Testis (tissue), 3 donors: ENCODE data around the gene TMEM54. TPM values are rescaled to one million over a fixed set of nuclear protein-coding genes. Genes with fewer than 3 reads are reported as not detected.

Experiments used
- DNase-seq: peaks from one replicate; pipeline ENCODE4 v3.0.0-alpha.2; 2019
- H3K27ac ChIP-seq, 2 donors: fragments of 200-600 bp; sonication (generic); one replicate each; pipeline ENCODE4 v1.5.1; 2019
- H3K27me3 ChIP-seq: fragments of 200-600 bp; sonication (generic); one replicate; pipeline ENCODE4 v1.5.1; 2019
- H3K36me3 ChIP-seq: fragments of 200-600 bp; sonication (generic); one replicate; pipeline ENCODE4 v1.5.1; 2017; ENCODE audit warnings: low read depth; ENCODE audit errors: missing control alignments
- H3K4me1 ChIP-seq: fragments of 200-600 bp; sonication (generic); one replicate; pipeline ENCODE4 v1.5.1; 2019
- H3K4me3 ChIP-seq, 2 donors: fragments of 200-600 bp; sonication (generic); one replicate each; pipeline ENCODE4 v1.5.1; 2017 to 2019
- H3K9me3 ChIP-seq: fragments of 200-600 bp; sonication (generic); one replicate; pipeline ENCODE4 v1.5.1; 2017
- POLR2A ChIP-seq: fragments of 450-650 bp; IDR thresholded peaks from one replicate; pipeline ENCODE4 v1.6.1; 2017; ENCODE audit warnings: antibody characterized with exemption, mild to moderate bottlenecking, moderate library complexity
- WGBS, 2 donors: methylation state at CpG; one replicate each; pipeline ENCODE4 v1.1.5; 2018; 5-methylcytosine and 5-hydroxymethylcytosine counted together
- intact Hi-C: fragments of 100-400 bp; cut with DNase I; formaldehyde crosslinking; loops from one replicate; pipeline ENCODE4 v1.15.1; 2023; ENCODE audit warnings: low total_unique reads
- polyA plus RNA-seq: library from polyadenylated mRNA; stranded (reverse); fragments of 350-450 nt; fragmentation: Illumina TruSeq; extraction: RNeasy Lipid Tissue Mini Kit (QIAGEN cat#74804); gene quantifications from one replicate; pipeline ENCODE4 v1.2.3, GENCODE V29; 2014; ENCODE audit warnings: low read depth, low replicate concordance; ENCODE audit not compliant: insufficient read depth
- total RNA-seq, 2 donors: library from RNA; depleted of rRNA; stranded (reverse); fragments of >200 nt; gene quantifications; one replicate each; pipeline ENCODE4 v1.2.3, GENCODE V29; 2016
- TF ChIP-seq, protein P1 (sequence below), 3 experiments: fragments of 450-650 bp in 2 of 3; fragments of 200-600 bp in 1 of 3; sonication (generic) in 1 of 3; IDR thresholded peaks; one replicate each; pipeline ENCODE4 v1.5.1; 2016 to 2019; ENCODE audit warnings: antibody characterized with exemption in 3 of 3, mild to moderate bottlenecking in 2 of 3, moderate library complexity in 1 of 3

TMEM54 gene
- total and polyA plus RNA-seq, 3 donors from 2014 or later, result 18.7 to 24.0 (median 23.0) TPM

DNA sequence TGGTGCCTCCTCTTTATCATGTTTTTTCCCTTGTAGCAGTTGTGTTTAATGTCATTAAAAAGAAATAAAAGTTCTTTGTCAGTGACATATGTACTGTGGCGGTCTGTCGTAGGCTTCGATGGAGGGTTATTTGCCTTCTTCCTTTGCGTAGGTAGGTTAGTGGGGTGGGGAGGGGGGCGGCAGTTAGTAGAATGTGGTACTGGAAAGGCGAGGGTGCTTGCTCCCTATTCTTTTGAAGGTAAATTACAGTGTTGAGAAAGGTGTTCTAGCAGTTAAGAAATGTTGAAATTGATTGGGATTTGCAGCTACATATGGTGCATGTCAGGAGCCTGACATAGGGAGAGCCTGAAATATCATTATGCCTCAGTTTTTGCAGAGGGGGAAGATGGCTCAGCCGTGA lies 42.4 kb downstream of the TMEM54 start:
- TF ChIP-seq, protein P1, sequence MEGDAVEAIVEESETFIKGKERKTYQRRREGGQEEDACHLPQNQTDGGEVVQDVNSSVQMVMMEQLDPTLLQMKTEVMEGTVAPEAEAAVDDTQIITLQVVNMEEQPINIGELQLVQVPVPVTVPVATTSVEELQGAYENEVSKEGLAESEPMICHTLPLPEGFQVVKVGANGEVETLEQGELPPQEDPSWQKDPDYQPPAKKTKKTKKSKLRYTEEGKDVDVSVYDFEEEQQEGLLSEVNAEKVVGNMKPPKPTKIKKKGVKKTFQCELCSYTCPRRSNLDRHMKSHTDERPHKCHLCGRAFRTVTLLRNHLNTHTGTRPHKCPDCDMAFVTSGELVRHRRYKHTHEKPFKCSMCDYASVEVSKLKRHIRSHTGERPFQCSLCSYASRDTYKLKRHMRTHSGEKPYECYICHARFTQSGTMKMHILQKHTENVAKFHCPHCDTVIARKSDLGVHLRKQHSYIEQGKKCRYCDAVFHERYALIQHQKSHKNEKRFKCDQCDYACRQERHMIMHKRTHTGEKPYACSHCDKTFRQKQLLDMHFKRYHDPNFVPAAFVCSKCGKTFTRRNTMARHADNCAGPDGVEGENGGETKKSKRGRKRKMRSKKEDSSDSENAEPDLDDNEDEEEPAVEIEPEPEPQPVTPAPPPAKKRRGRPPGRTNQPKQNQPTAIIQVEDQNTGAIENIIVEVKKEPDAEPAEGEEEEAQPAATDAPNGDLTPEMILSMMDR (IDR thresholded peaks at IDR 0.05), result no peak
- TF ChIP-seq POLR2A, result no peak
- 87 to 97% methylated on average over 7 of the region's 7 CpGs for WGBS, 2 donors
- no peaks in the 10 kb centered on the region for H3K4me1 ChIP-seq
- H3K27ac ChIP-seq, result no peak overlapping the region
- H3K36me3 ChIP-seq, result no peaks in the 10 kb centered on the region
- DNase-seq, result no peak
- H3K9me3 ChIP-seq, result no peaks in the 10 kb centered on the region
- H3K4me3 ChIP-seq, result no peak overlapping the region
- H3K27me3 ChIP-seq, result no peaks in the 10 kb centered on the region
- intact Hi-C loops, result no loop called here

DNA sequence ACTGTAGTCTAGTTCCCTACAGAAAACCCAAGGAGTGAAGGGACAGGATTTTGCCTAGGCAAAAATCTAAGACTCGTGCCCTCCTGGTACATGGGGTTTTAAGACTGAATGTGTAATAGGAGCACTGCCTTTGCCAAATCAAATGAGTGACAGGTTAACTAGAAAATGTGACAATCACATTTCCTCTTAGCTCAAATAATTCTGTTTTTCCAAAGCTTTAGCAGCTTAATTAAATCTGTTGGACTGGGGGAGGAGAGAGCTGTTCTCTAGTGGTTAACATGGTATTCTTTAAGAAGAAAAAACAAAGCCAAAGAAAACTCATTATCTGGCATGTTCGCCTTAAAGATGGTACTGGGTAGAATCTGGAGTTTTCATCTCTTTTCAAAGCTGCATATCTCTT lies 43.1 kb downstream of the TMEM54 start:
- 91 to 93% methylated on average over 2 of the region's 2 CpGs for WGBS, 2 donors
- Histone ChIP-seq H3K27me3 (no peaks in the 10 kb centered on the region), H3K9me3 (no peaks in the 10 kb centered on the region), H3K4me3 (no peak overlapping the region), H3K36me3 (no peaks in the 10 kb centered on the region), H3K27ac (no peak overlapping the region), H3K4me1 (no peaks in the 10 kb centered on the region)
- DNase-seq, result no peak
- TF ChIP-seq POLR2A, result no peak
- TF ChIP-seq, protein P1 (IDR thresholded peaks at IDR 0.05), result no peak
- intact Hi-C loops, result no loop called here

DNA sequence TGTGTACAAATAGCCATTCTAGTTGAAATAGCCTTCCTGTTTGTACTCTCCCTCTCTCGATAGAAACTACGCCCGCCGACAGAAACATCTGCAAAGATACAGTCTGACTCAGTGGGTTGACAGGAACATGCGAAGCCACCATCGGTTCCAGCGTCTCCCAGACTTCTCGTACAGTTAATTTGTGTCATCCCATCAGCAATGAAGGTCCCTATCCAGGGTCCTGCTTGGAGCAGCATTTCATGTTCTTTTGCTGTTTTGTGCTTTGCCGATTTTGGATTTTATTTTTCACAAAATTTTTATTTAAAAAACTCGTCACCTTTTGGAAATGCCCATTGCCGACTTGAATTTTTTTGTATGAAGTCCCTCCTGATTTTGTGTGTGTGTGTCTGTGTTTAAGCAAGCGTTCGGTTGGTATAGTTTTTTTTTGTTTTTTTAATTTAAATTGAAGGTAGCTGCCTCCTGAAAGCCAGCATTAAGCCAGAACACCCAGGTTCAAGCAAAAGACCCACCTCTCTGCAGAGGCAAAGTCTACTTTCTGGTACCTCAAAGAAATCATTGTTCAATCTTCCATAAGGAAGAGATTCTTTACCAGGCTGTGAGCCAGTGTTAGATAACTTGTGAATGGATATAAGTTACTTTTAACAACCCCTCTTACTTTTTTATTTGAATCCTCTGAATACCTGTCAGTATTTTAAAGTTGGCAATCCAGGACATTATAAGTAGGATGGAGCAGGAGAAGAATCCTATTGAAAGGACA lies 45.1 kb downstream of the TMEM54 start:
- no peaks in the 10 kb centered on the region for H3K27me3 ChIP-seq
- H3K36me3 ChIP-seq, result no peaks in the 10 kb centered on the region
- 90 to 94% methylated on average over 13 of the region's 13 CpGs for whole genome bisulfite sequencing, 2 donors
- TF ChIP-seq, protein P1 (IDR thresholded peaks at IDR 0.05), result no peak
- no peak for TF ChIP-seq POLR2A
- no peak for DNase-seq
- no peaks in the 10 kb centered on the region for H3K9me3 ChIP-seq
- H3K4me3 ChIP-seq, result no peak overlapping the region
- H3K27ac ChIP-seq, result no peak overlapping the region
- no peaks in the 10 kb centered on the region for H3K4me1 ChIP-seq
- intact Hi-C loops, result no loop called here

DNA sequence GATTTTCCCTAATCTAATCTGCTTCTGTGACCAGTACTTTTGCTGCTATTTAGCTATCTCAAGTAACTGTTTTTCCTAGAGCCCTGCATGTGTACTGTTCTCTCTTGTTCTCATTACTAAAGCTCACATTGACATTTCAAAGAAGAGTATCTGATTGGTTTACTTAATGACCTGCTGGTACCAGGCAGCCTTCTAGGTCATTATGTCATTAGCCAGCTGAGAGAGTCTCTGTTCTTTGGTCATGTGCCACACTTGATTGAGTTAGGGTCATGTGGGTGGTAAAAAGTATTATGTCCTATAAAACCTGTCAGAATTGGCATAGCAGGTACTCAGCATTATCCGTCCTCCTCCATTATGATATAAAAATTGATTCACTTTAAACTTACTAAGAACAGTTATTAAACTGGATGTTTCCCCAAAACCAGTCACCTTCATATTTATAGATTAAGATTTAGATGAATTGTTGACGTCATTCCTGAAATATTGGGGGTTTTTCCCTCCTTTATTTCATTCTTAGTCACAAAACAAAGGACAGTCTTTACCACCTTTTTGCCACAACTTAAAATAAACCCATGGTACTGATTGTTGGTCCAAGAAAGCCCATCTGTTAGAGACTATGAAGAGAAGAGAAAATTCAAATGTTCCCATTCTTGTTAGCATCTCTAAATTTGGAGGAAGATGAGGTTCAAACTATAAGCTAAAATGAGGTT lies 52.7 kb downstream of the TMEM54 start:
- Histone ChIP-seq H3K9me3 (no peaks in the 10 kb centered on the region), H3K4me1 (no peaks in the 10 kb centered on the region), H3K36me3 (no peaks in the 10 kb centered on the region), H3K4me3 (no peak overlapping the region), H3K27ac (no peak overlapping the region), H3K27me3 (no peaks in the 10 kb centered on the region)
- intact Hi-C loops, result no loop called here
- DNase-seq, result no peak
- 44 to 45% methylated on average over 2 of the region's 2 CpGs for WGBS, 2 donors
- TF ChIP-seq, protein P1 (IDR thresholded peaks at IDR 0.05), result no peak
- no peak for TF ChIP-seq POLR2A

Other genes starting within 250 kb of the TMEM54 start
- 10 to 100 TPM in 1 of 2 donors, 1 to 10 TPM in 1; 9.0 to 11.8 TPM for gene SYNC, start 198.6 kb downstream of the TMEM54 start, total RNA-seq
- gene SYNC, start 198.6 kb downstream of the TMEM54 start, polyA plus RNA-seq, result 12.4 TPM
- 10 to 100 TPM; 79.8 to 96.6 TPM for gene YARS1, start 84.0 kb downstream of the TMEM54 start, total RNA-seq
- 110 TPM for gene YARS1, start 84.0 kb downstream of the TMEM54 start, polyA plus RNA-seq
- gene S100PBP, start 83.7 kb downstream of the TMEM54 start, total RNA-seq, result 100 to 1,000 TPM; 120 to 133 TPM
- gene S100PBP, start 83.7 kb downstream of the TMEM54 start, polyA plus RNA-seq, result 99.7 TPM
- 10 to 100 TPM in 1 of 2 donors, 1 to 10 TPM in 1; 9.4 to 16.3 TPM for gene FNDC5, start 30.5 kb downstream of the TMEM54 start, total RNA-seq
- 11.3 TPM for gene FNDC5, start 30.5 kb downstream of the TMEM54 start, polyA plus RNA-seq
- 1 to 10 TPM; 1.7 to 6.1 TPM for gene HPCA, start 14.9 kb downstream of the TMEM54 start, total RNA-seq
- 8.8 TPM for gene HPCA, start 14.9 kb downstream of the TMEM54 start, polyA plus RNA-seq
- gene RNF19B, start 63.4 kb upstream of the TMEM54 start, total RNA-seq, result 100 to 1,000 TPM; 140 to 141 TPM
- 225 TPM for gene RNF19B, start 63.4 kb upstream of the TMEM54 start, polyA plus RNA-seq
- 100 to 1,000 TPM; 181 to 219 TPM for gene AK2, start 135.5 kb upstream of the TMEM54 start, total RNA-seq
- gene AK2, start 135.5 kb upstream of the TMEM54 start, polyA plus RNA-seq, result 144 TPM
- 10 to 100 TPM; 38.2 to 68.7 TPM for gene AZIN2, start 179.8 kb upstream of the TMEM54 start, total RNA-seq
- 56.9 TPM for gene AZIN2, start 179.8 kb upstream of the TMEM54 start, polyA plus RNA-seq